Tibial nerve (tissue), 4 donors: ENCODE measurements around the gene USP8.

ENCODE experiments used
- EP300 ChIP-seq, 2 donors: sonication (generic); formaldehyde crosslinking; IDR thresholded peaks; one replicate each; pipeline ENCODE4 v1.6.1; 2017; ENCODE audit warnings: antibody characterized with exemption in 2 of 2, mild to moderate bottlenecking in 1 of 2
- POLR2A ChIP-seq, 2 donors: fragments of 450-650 bp; IDR thresholded peaks; one replicate each; pipeline ENCODE4 v1.6.1; 2017; ENCODE audit warnings: antibody characterized with exemption in 2 of 2, mild to moderate bottlenecking in 2 of 2, moderate library complexity in 2 of 2
- TF ChIP-seq, protein P1 (sequence below), 5 experiments: fragments of 200-600 bp in 3 of 5; fragments of 450-650 bp in 2 of 5; sonication (generic) in 3 of 5; IDR thresholded peaks; one replicate each; pipeline ENCODE4 v1.5.1; 2016 to 2019; ENCODE audit warnings: antibody characterized with exemption in 5 of 5, mild to moderate bottlenecking in 3 of 5, moderate library complexity in 2 of 5

DNA sequence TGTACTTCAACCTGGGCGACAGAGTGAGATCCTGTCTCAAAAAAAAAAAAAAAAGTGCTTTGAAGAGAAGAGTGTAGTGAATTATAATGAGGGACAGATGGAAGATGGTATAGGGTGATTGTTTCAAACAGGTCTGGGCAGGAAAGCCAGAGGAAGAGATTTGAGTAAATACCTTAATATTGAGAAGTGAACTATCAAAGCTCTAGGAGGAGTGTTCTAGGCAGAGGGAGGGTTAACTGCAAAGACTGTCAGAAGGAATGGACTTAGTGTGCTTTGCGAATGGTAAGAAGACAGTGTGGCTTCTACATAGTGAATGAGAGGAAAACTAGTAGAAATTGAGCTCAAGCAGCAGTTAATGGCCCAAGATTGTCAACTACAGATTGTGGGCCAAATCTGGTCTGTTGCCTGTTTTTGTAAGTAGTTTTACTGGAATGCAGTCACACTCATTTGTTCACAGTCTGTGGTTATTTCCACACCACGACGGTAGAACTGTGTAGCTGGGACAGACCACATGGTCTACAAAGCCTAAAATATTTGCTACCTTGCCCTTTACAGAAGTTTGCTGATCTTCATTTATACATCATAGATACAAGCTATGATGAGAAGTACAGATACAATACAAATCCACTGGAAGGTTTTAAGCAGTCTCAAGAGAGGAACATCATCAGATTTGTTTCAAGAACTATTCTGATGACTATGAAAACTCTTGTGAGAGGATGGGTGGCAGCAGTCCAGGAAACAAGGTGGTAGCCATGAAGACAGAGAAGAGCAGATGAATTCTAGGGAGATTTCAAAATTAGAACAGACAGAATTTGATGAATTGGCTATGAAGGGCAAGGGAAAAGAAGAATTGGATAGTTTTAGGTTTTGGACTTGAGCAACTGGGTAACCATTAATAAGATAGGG is 138.8 kb downstream of the USP8 start:
- TF ChIP-seq, protein P1, sequence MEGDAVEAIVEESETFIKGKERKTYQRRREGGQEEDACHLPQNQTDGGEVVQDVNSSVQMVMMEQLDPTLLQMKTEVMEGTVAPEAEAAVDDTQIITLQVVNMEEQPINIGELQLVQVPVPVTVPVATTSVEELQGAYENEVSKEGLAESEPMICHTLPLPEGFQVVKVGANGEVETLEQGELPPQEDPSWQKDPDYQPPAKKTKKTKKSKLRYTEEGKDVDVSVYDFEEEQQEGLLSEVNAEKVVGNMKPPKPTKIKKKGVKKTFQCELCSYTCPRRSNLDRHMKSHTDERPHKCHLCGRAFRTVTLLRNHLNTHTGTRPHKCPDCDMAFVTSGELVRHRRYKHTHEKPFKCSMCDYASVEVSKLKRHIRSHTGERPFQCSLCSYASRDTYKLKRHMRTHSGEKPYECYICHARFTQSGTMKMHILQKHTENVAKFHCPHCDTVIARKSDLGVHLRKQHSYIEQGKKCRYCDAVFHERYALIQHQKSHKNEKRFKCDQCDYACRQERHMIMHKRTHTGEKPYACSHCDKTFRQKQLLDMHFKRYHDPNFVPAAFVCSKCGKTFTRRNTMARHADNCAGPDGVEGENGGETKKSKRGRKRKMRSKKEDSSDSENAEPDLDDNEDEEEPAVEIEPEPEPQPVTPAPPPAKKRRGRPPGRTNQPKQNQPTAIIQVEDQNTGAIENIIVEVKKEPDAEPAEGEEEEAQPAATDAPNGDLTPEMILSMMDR (IDR thresholded peaks at IDR 0.05): no peak
- TF ChIP-seq POLR2A (IDR thresholded peaks at IDR 0.05) (no peak), EP300 (IDR thresholded peaks at IDR 0.05) (no peak)
